PFSK-1 (cell line): Measurements from ENCODE around the gene OR10A2.

Source experiments
- FOXP2 ChIP-seq: optimal IDR thresholded peaks from 2 replicates; pipeline ENCODE3; 2011; ENCODE audit warnings: borderline replicate concordance, control low read depth, inconsistent platforms; ENCODE audit not compliant: insufficient read depth; ENCODE audit errors: extremely low read length, extremely low read depth
- POLR2AphosphoS5 ChIP-seq: IDR thresholded peaks from 2 replicates; pipeline ENCODE4 v1.6.1; 2012; ENCODE audit warnings: low read depth, mild to moderate bottlenecking, control low read depth, low read length, moderate library complexity
- REST ChIP-seq, 2 experiments: IDR thresholded peaks; 2 replicates each; pipeline versions ENCODE4 v1.6.1 to v1.8.0; 2011 to 2012; ENCODE audit warnings: low read depth in 2 of 2, low read length in 2 of 2, control low read depth in 1 of 2, inconsistent platforms in 1 of 2, mild to moderate bottlenecking in 1 of 2, moderate library complexity in 1 of 2; ENCODE audit not compliant: insufficient read depth in 1 of 2
- SIN3A ChIP-seq: IDR thresholded peaks from 2 replicates; pipeline ENCODE4 v1.6.1; 2012; ENCODE audit warnings: mild to moderate bottlenecking, low read length, moderate library complexity, borderline replicate concordance; ENCODE audit not compliant: insufficient read depth
- TAF1 ChIP-seq: IDR thresholded peaks from 2 replicates; pipeline ENCODE4 v1.6.1; 2012; ENCODE audit warnings: low read length, control low read depth, borderline replicate concordance; ENCODE audit not compliant: insufficient read depth

OR10A2 gene

DNA sequence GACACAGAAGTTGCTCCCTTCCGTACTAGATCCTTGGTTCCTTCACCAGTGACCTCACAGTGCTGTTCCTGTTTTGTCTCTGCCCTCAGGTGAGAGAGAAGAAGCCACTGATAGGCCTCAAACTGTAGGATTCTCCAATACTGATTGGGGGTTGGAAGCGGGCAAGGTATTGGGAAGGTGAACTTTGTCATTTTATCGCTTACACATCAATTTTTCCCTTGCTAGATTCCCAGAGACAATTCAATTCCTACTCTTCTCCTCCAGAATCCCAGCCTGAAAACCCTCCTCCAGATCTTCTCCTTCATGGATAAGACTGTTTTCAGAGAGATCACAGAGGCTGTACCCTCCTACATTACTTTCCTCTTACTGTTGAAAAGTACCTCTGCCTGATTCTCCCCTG, 48.5 kb downstream of the OR10A2 start:
- TF ChIP-seq REST (IDR thresholded peaks at IDR 0.05; ENCODE audit: insufficient read depth in 1 of 2, low read depth in 2 of 2, low read length in 2 of 2) (no peak), FOXP2 (no peak), POLR2AphosphoS5 (no peak), SIN3A (no peak), TAF1 (no peak)

GRCh38 chr11:6911948-6912347, 49.1 kb downstream of the OR10A2 start:
- TF ChIP-seq SIN3A (no peak), FOXP2 (no peak), POLR2AphosphoS5 (no peak), TAF1 (no peak)

DNA sequence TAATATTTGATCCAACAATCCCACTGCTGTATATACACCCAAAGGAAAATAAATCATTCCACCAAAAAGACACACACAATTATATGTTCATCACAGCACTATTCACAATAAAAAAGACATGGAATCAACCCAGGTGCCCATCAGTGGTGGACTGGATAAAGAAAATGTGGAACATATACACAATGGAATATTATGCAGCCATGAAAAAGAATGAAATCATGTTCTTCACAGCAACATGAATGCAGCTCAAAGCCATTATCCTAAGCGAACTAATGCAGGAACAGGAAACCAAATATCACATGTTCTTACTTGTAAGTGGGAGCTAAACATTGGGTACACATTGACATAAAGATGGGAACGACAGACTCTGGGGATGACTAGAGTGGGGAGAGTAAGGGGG, 56.8 kb downstream of the OR10A2 start:
- TF ChIP-seq REST (IDR thresholded peaks at IDR 0.05; ENCODE audit: insufficient read depth in 1 of 2, low read depth in 2 of 2, low read length in 2 of 2) = no peak
- TF ChIP-seq TAF1 = no peak
- no peak for TF ChIP-seq SIN3A
- no peak for TF ChIP-seq FOXP2
- TF ChIP-seq POLR2AphosphoS5 = no peak

DNA sequence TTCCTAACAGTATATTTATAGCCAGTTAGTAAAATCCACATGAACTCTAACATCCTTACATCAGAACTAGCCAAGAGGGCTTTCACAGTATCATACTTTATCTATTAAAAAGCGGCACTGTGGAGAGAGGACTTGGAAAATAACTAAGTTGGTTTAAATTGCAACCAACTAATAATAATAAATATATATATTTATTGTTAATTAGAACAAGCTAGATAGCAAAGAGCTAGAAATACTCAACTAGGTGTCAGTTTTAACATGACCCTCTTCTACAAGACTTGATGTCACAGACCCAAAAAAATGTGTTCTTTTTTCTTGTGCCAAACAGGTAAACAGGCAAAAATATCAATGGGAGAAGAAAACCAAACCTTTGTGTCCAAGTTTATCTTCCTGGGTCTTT, 57.8 kb downstream of the OR10A2 start, which contains the start of gene OR2D3:
TSS of gene OR2D3 (plus strand) at position 301 of the 400 bp plus-strand sequence. CDS start at position 301, 0 bp downstream.
- TF ChIP-seq POLR2AphosphoS5 (no peak), FOXP2 (no peak), REST (IDR thresholded peaks at IDR 0.05; ENCODE audit: insufficient read depth in 1 of 2, low read depth in 2 of 2, low read length in 2 of 2) (no peak), SIN3A (no peak), TAF1 (no peak)
